BJ (cell line): ENCODE data around the gene IGLL1. TPM values are rescaled to one million over a fixed set of nuclear protein-coding genes. Genes with fewer than 3 reads are reported as not detected.
"Not testable (repeated sequence)": the region's sequence is repeated elsewhere in the genome, so short reads cannot be mapped to it uniquely, and the experiment has no call there.

Source experiments
- CTCF ChIA-PET: fragments of 350-600 bp; formaldehyde crosslinking; extraction: SDS; loops from one replicate; lab custom pipeline; 2021; ENCODE audit warnings: antibody characterized with exemption, inconsistent platforms; lab: Yijun Ruan, JAX
- POLR2A ChIA-PET: fragments of 300-600 bp; sonication (Branson Sonifier 250); formaldehyde crosslinking; extraction: SDS; loops from one replicate; lab custom pipeline; 2021; ENCODE audit warnings: antibody characterized with exemption; lab: Charles Lee
- DNase-seq: peaks from one replicate; pipeline ENCODE4 v3.0.0-alpha.2; 2011; ENCODE audit warnings: low read depth
- H3K27me3 ChIP-seq: 2 replicates; pipeline ENCODE4 v1.6.0; 2011; ENCODE audit warnings: low read length; ENCODE audit not compliant: control insufficient read depth, insufficient read depth
- H3K36me3 ChIP-seq: 2 replicates; pipeline ENCODE4 v1.5.1; 2011; ENCODE audit warnings: low read length; ENCODE audit not compliant: control insufficient read depth, insufficient read depth
- H3K4me3 ChIP-seq: 2 replicates; pipeline ENCODE4 v1.5.1; 2011; ENCODE audit warnings: low read depth, mild to moderate bottlenecking, control low read depth, low read length
- polyA plus RNA-seq: library from polyadenylated mRNA; depleted of rRNA; stranded (reverse); fragments of >200 nt; gene quantifications from 2 replicates; pipeline ENCODE4 v1.2.3, GENCODE V29; 2011
- TF ChIP-seq, protein P1 (sequence below): IDR thresholded peaks from 2 replicates; pipeline ENCODE4 v1.5.1; 2011; ENCODE audit warnings: low read depth, mild to moderate bottlenecking, control low read depth, inconsistent platforms, low read length, moderate library complexity; ENCODE audit not compliant: insufficient read depth

Gene IGLL1
- polyA plus RNA-seq, 1 experiment: not detected

DNA sequence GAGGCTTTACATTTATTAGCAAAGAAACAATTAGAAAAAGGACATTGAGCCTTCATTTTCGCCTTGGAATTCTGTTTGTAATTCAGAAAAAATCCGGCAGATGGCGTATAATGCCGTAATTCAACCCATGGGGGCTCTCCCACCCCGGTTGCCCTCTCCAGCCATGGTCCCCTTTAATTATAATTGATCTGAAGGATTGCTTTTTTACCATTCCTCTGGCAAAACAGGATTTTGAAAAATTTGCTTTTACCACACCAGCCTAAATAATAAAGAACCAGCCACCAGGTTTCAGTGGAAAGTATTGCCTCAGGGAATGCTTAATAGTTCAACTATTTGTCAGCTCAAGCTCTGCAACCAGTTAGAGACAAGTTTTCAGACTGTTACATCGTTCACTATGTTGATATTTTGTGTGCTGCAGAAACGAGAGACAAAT, 38.2 kb downstream of the IGLL1 start:
- H3K36me3 ChIP-seq, H3K4me3 ChIP-seq, DNase-seq, POLR2A ChIA-PET, H3K27me3 ChIP-seq: not testable (repeated sequence)
- TF ChIP-seq, protein P1, sequence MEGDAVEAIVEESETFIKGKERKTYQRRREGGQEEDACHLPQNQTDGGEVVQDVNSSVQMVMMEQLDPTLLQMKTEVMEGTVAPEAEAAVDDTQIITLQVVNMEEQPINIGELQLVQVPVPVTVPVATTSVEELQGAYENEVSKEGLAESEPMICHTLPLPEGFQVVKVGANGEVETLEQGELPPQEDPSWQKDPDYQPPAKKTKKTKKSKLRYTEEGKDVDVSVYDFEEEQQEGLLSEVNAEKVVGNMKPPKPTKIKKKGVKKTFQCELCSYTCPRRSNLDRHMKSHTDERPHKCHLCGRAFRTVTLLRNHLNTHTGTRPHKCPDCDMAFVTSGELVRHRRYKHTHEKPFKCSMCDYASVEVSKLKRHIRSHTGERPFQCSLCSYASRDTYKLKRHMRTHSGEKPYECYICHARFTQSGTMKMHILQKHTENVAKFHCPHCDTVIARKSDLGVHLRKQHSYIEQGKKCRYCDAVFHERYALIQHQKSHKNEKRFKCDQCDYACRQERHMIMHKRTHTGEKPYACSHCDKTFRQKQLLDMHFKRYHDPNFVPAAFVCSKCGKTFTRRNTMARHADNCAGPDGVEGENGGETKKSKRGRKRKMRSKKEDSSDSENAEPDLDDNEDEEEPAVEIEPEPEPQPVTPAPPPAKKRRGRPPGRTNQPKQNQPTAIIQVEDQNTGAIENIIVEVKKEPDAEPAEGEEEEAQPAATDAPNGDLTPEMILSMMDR: peak; percentile 51
- CTCF ChIA-PET: interaction anchor here (0.7 to 1.9 kb wide), 2 partner anchors 229 to 308 kb away, joined by 3 to 7 read pairs; no protein-coding TSS in a partner anchor

DNA sequence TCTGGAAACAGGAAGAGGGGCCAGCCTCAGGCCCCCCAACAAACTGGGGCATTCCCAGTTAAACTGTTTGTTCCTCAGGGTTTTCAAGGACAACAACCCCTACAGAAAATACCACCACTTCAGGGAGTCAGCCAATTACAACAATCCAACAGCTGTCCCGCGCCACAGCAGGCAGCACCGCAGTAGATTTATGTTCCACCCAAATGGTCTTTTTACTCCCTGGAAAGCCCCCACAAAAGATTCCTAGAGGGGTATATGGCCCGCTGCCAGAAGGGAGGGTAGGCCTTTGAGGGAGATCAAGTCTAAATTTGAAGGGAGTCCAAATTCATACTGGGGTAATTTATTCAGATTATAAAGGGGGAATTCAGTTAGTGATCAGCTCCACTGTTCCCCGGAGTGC, 39.3 kb downstream of the IGLL1 start:
- CTCF ChIA-PET: interaction anchor here (1.9 kb wide), 1 partner anchor 309 kb away, joined by 7 read pairs; no protein-coding TSS in a partner anchor
- DNase-seq, H3K27me3 ChIP-seq, H3K36me3 ChIP-seq, POLR2A ChIA-PET, H3K4me3 ChIP-seq: not testable (repeated sequence)

DNA sequence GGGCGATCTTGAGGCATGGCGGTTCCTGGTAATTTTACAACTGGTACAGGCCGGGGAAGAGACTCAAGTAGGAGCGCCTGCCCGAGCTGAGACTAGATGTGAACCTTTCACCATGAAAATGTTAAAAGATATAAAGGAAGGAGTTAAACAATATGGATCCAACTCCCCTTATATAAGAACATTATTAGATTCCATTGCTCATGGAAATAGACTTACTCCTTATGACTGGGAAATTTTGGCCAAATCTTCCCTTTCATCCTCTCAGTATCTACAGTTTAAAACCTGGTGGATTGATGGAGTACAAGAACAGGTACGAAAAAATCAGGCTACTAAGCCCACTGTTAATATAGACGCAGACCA, 40.3 kb downstream of the IGLL1 start:
- H3K36me3 ChIP-seq, DNase-seq, POLR2A ChIA-PET, H3K4me3 ChIP-seq, H3K27me3 ChIP-seq: not testable (repeated sequence)
- CTCF ChIA-PET: interaction anchor here (1.0 to 1.9 kb wide), 3 partner anchors 10 to 18 kb away, joined by 4 to 12 read pairs (median 5); no protein-coding TSS in a partner anchor

DNA sequence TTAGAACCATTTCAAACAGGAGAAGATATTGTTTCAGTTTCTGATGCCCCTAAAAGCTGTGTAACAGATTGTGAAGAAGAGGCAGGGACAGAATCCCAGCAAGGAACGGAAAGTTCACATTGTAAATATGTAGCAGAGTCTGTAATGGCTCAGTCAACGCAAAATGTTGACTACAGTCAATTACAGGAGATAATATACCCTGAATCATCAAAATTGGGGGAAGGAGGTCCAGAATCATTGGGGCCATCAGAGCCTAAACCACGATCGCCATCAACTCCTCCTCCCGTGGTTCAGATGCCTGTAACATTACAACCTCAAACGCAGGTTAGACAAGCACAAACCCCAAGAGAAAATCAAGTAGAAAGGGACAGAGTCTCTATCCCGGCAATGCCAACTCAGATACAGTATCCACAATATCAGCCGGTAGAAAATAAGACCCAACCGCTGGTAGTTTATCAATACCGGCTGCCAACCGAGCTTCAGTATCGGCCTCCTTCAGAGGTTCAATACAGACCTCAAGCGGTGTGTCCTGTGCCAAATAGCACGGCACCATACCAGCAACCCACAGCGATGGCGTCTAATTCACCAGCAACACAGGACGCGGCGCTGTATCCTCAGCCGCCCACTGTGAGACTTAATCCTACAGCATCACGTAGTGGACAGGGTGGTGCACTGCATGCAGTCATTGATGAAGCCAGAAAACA, 40.8 kb downstream of the IGLL1 start:
- H3K27me3 ChIP-seq: no peaks in the 10 kb centered on the region; the same call in 1 of the 2 replicates
- no peak overlapping the region for H3K4me3 ChIP-seq
- ChIA-PET POLR2A (no interaction called here), CTCF (interaction anchor here (0.5 to 1.9 kb wide), 10 partner anchors 10 to 156 kb away, joined by 3 to 12 read pairs (median 3); no protein-coding TSS in a partner anchor)
- TF ChIP-seq, protein P1: peak; percentile 83
- no peaks in the 10 kb centered on the region for H3K36me3 ChIP-seq
- DNase-seq: no peak

DNA sequence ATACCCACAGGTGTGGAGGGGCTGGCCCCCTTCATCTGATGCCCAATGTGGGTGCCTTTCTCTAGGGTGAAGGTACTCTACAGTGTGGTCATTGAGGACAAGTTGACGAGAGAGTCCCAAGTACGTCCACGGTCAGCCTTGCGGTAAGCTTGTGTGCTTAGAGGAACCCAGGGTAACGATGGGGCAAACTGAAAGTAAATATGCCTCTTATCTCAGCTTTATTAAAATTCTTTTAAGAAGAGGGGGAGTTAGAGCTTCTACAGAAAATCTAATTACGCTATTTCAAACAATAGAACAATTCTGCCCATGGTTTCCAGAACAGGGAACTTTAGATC, 41.4 kb downstream of the IGLL1 start:
- DNase-seq, H3K36me3 ChIP-seq, H3K27me3 ChIP-seq, POLR2A ChIA-PET, H3K4me3 ChIP-seq: not testable (repeated sequence)
- CTCF ChIA-PET: interaction anchor here (0.9 to 1.9 kb wide), 6 partner anchors 9 to 156 kb away, joined by 3 to 12 read pairs (median 3); no protein-coding TSS in a partner anchor

DNA sequence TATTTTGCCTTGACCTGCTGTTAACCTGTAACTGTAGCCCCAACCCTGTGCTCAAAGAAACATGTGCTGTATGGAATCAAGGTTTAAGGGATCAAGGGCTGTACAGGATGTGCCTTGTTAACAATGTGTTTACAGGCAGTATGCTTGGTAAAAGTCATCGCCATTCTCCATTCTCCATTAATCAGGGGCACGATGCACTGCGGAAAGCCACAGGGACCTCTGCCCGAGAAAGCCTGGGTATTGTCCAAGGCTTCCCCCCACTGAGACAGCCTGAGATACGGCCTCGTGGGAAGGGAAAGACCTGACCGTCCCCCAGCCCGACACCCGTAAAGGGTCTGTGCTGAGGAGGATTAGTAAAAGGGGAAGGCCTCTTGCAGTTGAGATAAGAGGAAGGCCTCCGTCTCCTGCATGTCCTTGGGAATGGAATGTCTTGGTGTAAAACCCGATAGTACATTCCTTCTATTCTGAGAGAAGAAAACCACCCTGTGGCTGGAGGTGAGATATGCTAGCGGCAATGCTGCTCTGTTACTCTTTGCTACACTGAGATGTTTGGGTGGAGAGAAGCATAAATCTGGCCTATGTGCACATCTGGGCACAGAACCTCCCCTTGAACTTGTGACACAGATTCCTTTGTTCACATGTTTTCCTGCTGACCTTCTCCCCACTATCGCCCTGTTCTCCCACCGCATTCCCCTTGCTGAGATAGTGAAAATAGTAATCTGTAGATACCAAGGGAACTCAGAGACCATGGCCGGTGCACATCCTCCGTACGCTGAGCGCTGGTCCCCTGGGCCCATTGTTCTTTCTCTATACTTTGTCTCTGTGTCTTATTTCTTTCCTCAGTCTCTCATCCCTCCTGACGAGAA, 42.0 kb downstream of the IGLL1 start:
- H3K4me3 ChIP-seq, H3K27me3 ChIP-seq, H3K36me3 ChIP-seq, DNase-seq, POLR2A ChIA-PET: not testable (repeated sequence)
- CTCF ChIA-PET: interaction anchor here (0.5 to 1.9 kb wide), 7 partner anchors 9 to 155 kb away, joined by 3 to 12 read pairs (median 3); no protein-coding TSS in a partner anchor

DNA sequence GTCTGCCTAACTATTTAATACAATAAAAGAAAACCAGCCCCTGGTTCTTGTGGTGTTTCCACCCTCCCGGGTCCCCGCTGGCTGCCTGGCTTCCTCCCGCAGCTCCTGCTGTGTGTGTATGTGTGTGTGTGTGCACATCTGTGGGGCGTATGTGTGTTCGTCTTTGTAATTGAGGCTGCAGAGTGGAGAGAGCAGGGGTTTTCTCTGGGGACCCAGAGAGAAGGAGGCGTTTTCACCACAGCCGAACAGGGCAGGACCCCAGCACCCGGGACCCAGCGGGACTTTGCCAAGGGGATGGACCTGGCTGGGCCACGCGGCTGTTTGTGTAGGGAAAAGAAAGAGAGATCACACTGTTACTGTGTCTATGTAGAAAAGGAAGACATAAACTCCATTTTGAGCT, 42.7 kb downstream of the IGLL1 start:
- H3K27me3 ChIP-seq: peaks cover 2% of the 10 kb centered on the region; the same call in 1 of the 2 replicates
- POLR2A ChIA-PET: no interaction called here
- no peaks in the 10 kb centered on the region for H3K36me3 ChIP-seq
- TF ChIP-seq, protein P1: no peak
- CTCF ChIA-PET: interaction anchor here (0.5 kb wide), 1 partner anchor 49 kb away, joined by 4 read pairs; no protein-coding TSS in a partner anchor
- no peak for DNase-seq
- no peak overlapping the region for H3K4me3 ChIP-seq
